ENCODE data around the gene RYR3. TPM values are rescaled to one million over a fixed set of nuclear protein-coding genes. Genes with fewer than 3 reads are reported as not detected.
A peak's percentile ranks its signal among the peaks of the same experiment; 100 is the strongest.

RYR3 gene
- total RNA-seq, 2 experiments from 2014 or later, result 0.06 to 0.32 TPM

DNA sequence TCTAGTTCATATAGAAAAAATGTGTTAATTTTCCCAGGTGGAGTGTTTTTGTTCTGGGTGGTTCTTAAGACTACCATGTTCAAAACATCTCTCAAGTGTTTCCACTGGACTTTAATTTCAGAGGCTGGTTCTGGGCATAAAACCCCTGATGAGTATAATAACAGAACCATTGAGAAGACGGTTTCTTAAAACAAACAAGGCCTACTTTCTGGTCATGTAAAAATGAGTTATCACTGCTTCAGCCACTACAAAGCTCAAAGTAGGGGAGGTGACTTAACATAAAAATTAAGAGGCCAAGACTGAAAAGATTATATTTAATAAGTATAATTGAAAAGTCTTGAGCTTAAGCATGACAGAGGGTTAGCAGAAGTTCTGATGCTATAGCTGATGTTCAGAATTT lies 33.8 kb downstream of the RYR3 start:
- Histone ChIP-seq H3K79me2 (ENCODE audit: insufficient read depth, low read depth, low read length) (no peaks in the 10 kb centered on the region), H3K27ac (ENCODE audit: low read depth, low read length, poor library complexity, severe bottlenecking) (no peak overlapping the region), H3K4me1 (ENCODE audit: insufficient read depth, low read length, poor library complexity, severe bottlenecking) (peaks cover 25% of the 10 kb centered on the region), H2AFZ (ENCODE audit: low read length) (peak overlapping the region; percentile 30; the same call in 1 of the 2 replicates), H3K9me2 (ENCODE audit: insufficient read depth, low read length) (no peaks in the 10 kb centered on the region), H3K9me3 (ENCODE audit: low read length) (no peaks in the 10 kb centered on the region), H3K36me3 (ENCODE audit: insufficient read depth, low read length) (no peaks in the 10 kb centered on the region), H3K4me3 (ENCODE audit: low read depth, low read length, poor library complexity, severe bottlenecking) (no peak overlapping the region), H4K20me1 (ENCODE audit: insufficient read depth, low read length) (no peaks in the 10 kb centered on the region), H3K4me2 (ENCODE audit: low read length) (0 out of 2 replicates have a peak overlapping the region, but pooled peaks have one; percentile 30)
- no peak for DNase-seq (ENCODE audit: low spot score)
- intact Hi-C loops (cut with micrococcal nuclease; ENCODE audit: unreplicated experiment), result no loop called here
- POLR2A ChIA-PET, result interaction anchor here (0.6 to 1.5 kb wide), 11 partner anchors 9 to 753 kb away, joined by 3 to 7 read pairs (median 3); no protein-coding TSS in a partner anchor
- TF ChIP-seq EZH2phosphoT487 (IDR thresholded peaks at IDR 0.05; ENCODE audit: borderline replicate concordance, low read depth, low read length), result no peak
- TF ChIP-seq, protein P1, sequence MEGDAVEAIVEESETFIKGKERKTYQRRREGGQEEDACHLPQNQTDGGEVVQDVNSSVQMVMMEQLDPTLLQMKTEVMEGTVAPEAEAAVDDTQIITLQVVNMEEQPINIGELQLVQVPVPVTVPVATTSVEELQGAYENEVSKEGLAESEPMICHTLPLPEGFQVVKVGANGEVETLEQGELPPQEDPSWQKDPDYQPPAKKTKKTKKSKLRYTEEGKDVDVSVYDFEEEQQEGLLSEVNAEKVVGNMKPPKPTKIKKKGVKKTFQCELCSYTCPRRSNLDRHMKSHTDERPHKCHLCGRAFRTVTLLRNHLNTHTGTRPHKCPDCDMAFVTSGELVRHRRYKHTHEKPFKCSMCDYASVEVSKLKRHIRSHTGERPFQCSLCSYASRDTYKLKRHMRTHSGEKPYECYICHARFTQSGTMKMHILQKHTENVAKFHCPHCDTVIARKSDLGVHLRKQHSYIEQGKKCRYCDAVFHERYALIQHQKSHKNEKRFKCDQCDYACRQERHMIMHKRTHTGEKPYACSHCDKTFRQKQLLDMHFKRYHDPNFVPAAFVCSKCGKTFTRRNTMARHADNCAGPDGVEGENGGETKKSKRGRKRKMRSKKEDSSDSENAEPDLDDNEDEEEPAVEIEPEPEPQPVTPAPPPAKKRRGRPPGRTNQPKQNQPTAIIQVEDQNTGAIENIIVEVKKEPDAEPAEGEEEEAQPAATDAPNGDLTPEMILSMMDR (conservative IDR thresholded peaks at IDR 0.05; ENCODE audit: low read length), result no peak
- BruUV-seq (replicated peaks), result no TSS peak
- CTCF ChIA-PET (ENCODE audit: unreplicated experiment), result no interaction called here

DNA sequence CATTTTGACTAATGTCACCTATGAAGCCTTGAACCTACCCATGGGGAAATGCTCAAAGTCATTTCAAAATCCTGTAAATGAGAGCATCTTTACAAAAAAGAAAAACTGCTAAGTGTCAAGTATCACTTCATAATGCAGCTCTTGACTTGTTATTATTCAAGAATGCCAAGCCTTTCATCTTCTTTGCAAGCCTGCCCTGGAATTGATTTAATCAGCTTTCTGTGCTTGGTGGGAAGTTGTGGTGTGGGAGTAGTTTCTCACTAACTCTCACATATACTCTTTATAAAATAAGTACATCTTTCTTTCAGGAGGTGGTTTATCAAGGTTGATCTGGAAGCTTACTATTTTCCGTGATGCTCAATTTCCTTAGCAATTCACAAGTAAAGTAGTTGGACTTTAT lies 43.6 kb downstream of the RYR3 start:
- BruUV-seq (replicated peaks), result no TSS peak
- no peak overlapping the region for H3K4me2 ChIP-seq (ENCODE audit: low read length)
- no peaks in the 10 kb centered on the region for H3K9me3 ChIP-seq (ENCODE audit: low read length)
- ChIA-PET POLR2A (no interaction called here), CTCF (ENCODE audit: unreplicated experiment) (no interaction called here)
- H2AFZ ChIP-seq (ENCODE audit: low read length), result no peak overlapping the region
- no peaks in the 10 kb centered on the region for H3K79me2 ChIP-seq (ENCODE audit: insufficient read depth, low read depth, low read length)
- no peak for DNase-seq (ENCODE audit: low spot score)
- no peaks in the 10 kb centered on the region for H3K36me3 ChIP-seq (ENCODE audit: insufficient read depth, low read length)
- no peak for TF ChIP-seq EZH2phosphoT487 (IDR thresholded peaks at IDR 0.05; ENCODE audit: borderline replicate concordance, low read depth, low read length)
- H3K9me2 ChIP-seq (ENCODE audit: insufficient read depth, low read length), result no peaks in the 10 kb centered on the region
- no peaks in the 10 kb centered on the region for H3K4me1 ChIP-seq (ENCODE audit: insufficient read depth, low read length, poor library complexity, severe bottlenecking)
- no peak overlapping the region for H3K27ac ChIP-seq (ENCODE audit: low read depth, low read length, poor library complexity, severe bottlenecking)
- H3K4me3 ChIP-seq (ENCODE audit: low read depth, low read length, poor library complexity, severe bottlenecking), result no peak overlapping the region
- no peaks in the 10 kb centered on the region for H4K20me1 ChIP-seq (ENCODE audit: insufficient read depth, low read length)
- intact Hi-C loops (cut with micrococcal nuclease; ENCODE audit: unreplicated experiment), result no loop called here

DNA sequence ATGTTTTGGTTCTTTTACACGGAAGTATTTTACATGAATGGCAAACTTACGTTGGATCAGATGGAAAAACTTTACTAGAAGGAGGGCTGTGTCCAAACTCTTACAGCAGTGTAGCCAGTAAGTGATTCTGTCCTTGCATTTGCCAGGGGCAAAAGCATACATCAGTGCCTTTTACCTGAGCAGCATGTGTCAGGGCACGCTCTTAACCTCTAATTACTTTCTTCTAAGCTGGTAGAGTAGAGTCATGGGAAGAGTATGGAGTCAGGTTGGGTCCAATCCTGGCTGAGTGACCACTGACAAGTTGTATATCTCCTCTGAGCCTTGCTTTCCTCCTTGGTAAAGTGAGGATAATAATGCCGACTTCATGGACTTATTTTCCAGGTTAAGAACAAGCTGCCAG lies 47.1 kb downstream of the RYR3 start:
- H3K4me3 ChIP-seq (ENCODE audit: low read depth, low read length, poor library complexity, severe bottlenecking), result no peak overlapping the region
- H4K20me1 ChIP-seq (ENCODE audit: insufficient read depth, low read length), result no peaks in the 10 kb centered on the region
- no peak overlapping the region for H2AFZ ChIP-seq (ENCODE audit: low read length)
- DNase-seq (ENCODE audit: low spot score), result no peak
- CTCF ChIA-PET (ENCODE audit: unreplicated experiment), result no interaction called here
- no peaks in the 10 kb centered on the region for H3K9me2 ChIP-seq (ENCODE audit: insufficient read depth, low read length)
- H3K27ac ChIP-seq (ENCODE audit: low read depth, low read length, poor library complexity, severe bottlenecking), result no peak overlapping the region
- BruUV-seq (replicated peaks), result no TSS peak
- no peaks in the 10 kb centered on the region for H3K4me1 ChIP-seq (ENCODE audit: insufficient read depth, low read length, poor library complexity, severe bottlenecking)
- POLR2A ChIA-PET, result no interaction called here
- TF ChIP-seq EZH2phosphoT487 (IDR thresholded peaks at IDR 0.05; ENCODE audit: borderline replicate concordance, low read depth, low read length), result no peak
- TF ChIP-seq, protein P1 (conservative IDR thresholded peaks at IDR 0.05; ENCODE audit: low read length), result no peak
- H3K36me3 ChIP-seq (ENCODE audit: insufficient read depth, low read length), result no peaks in the 10 kb centered on the region
- H3K9me3 ChIP-seq (ENCODE audit: low read length), result no peaks in the 10 kb centered on the region
- H3K4me2 ChIP-seq (ENCODE audit: low read length), result no peak overlapping the region
- intact Hi-C loops (cut with micrococcal nuclease; ENCODE audit: unreplicated experiment), result no loop called here
- no peaks in the 10 kb centered on the region for H3K79me2 ChIP-seq (ENCODE audit: insufficient read depth, low read depth, low read length)

Measured in OCI-LY7 (cell line).